DMS153 treated with DMSO at 0.1 percent for 48 hours (cell line): ENCODE results near the gene PRF1.

Experiments used
- DNase-seq: peaks from one replicate; lab custom pipeline; 2025; ENCODE audit not compliant: unreplicated experiment; lab: John Stamatoyannopoulos, UW

PRF1 gene

GRCh38 chr10:70578371-70578947 is 24.1 kb downstream of the PRF1 start:
- no peak for DNase-seq

- no peak for DNase-seq
Observed at GRCh38 chr10:70576803-70577517, 25.6 kb downstream of the PRF1 start.

- DNase-seq = peak; percentile 63
Observed at GRCh38 chr10:70575874-70576802, 26.4 kb downstream of the PRF1 start.

- DNase-seq = peak; percentile 31
Observed at GRCh38 chr10:70575486-70575873, 27.1 kb downstream of the PRF1 start.

- no peak for DNase-seq
Observed at GRCh38 chr10:70573599-70574506, 28.7 kb downstream of the PRF1 start.

- DNase-seq = no peak
Observed at GRCh38 chr10:70571636-70572439, 30.7 kb downstream of the PRF1 start.

- DNase-seq = no peak
Observed at GRCh38 chr10:70571236-70571635, 31.3 kb downstream of the PRF1 start.

GRCh38 chr10:70568781-70569495 is 33.6 kb downstream of the PRF1 start:
- no peak for DNase-seq

GRCh38 chr10:70568113-70568512 is 34.4 kb downstream of the PRF1 start:
- no peak for DNase-seq

GRCh38 chr10:70567603-70568002 is 34.9 kb downstream of the PRF1 start:
- DNase-seq = no peak

GRCh38 chr10:70566515-70567290 is 35.8 kb downstream of the PRF1 start:
- DNase-seq = no peak

- no peak for DNase-seq
Observed at GRCh38 chr10:70565556-70566514, 36.7 kb downstream of the PRF1 start.

GRCh38 chr10:70564901-70565351 is 37.6 kb downstream of the PRF1 start:
- DNase-seq = no peak

- DNase-seq = no peak
Observed at GRCh38 chr10:70564113-70564725, 38.3 kb downstream of the PRF1 start.

GRCh38 chr10:70563230-70563629 is 39.3 kb downstream of the PRF1 start:
- no peak for DNase-seq

GRCh38 chr10:70562036-70562755 is 40.3 kb downstream of the PRF1 start:
- no peak for DNase-seq
